ENCODE results near the gene FBH1.
"Not testable (repeated sequence)": the region's sequence is repeated elsewhere in the genome, so short reads cannot be mapped to it uniquely, and the experiment has no call there.

FBH1 gene

GRCh38 chr10:5903563-5903962 lies 13.5 kb downstream of the FBH1 start:
- no peak for DNase-seq (ENCODE audit: low read depth in 2 of 2)

- DNase-seq (ENCODE audit: low read depth in 2 of 2): no peak
Observed at GRCh38 chr10:5904227-5904626, 14.2 kb downstream of the FBH1 start.

GRCh38 chr10:5905854-5906507 lies 15.9 kb downstream of the FBH1 start:
- no peak for DNase-seq (ENCODE audit: low read depth in 2 of 2)

- DNase-seq (ENCODE audit: low read depth in 2 of 2): no peak
Observed at GRCh38 chr10:5906651-5907050, 16.6 kb downstream of the FBH1 start.

- not testable (repeated sequence) for DNase-seq (ENCODE audit: low read depth in 2 of 2)
Observed at GRCh38 chr10:5908676-5909075, 18.6 kb downstream of the FBH1 start.

GRCh38 chr10:5910323-5911100 lies 20.5 kb downstream of the FBH1 start:
- no peak for DNase-seq (ENCODE audit: low read depth in 2 of 2)

- DNase-seq (ENCODE audit: low read depth in 2 of 2): no peak
Observed at GRCh38 chr10:5911670-5912069, 21.6 kb downstream of the FBH1 start.

GRCh38 chr10:5913736-5914135 lies 23.7 kb downstream of the FBH1 start:
- no peak for DNase-seq (ENCODE audit: low read depth in 2 of 2)

- no peak for DNase-seq (ENCODE audit: low read depth in 2 of 2)
Observed at GRCh38 chr10:5915451-5915850, 25.4 kb downstream of the FBH1 start.

- no peak for DNase-seq (ENCODE audit: low read depth in 2 of 2)
Observed at GRCh38 chr10:5917305-5917704, 27.3 kb downstream of the FBH1 start.

GRCh38 chr10:5918763-5919162 lies 28.7 kb downstream of the FBH1 start:
- DNase-seq (ENCODE audit: low read depth in 2 of 2): no peak

GRCh38 chr10:5919568-5919967 lies 29.5 kb downstream of the FBH1 start:
- no peak for DNase-seq (ENCODE audit: low read depth in 2 of 2)

- no peak for DNase-seq (ENCODE audit: low read depth in 2 of 2)
Observed at GRCh38 chr10:5921746-5922145, 31.7 kb downstream of the FBH1 start.

- DNase-seq (ENCODE audit: low read depth in 2 of 2): no peak
Observed at GRCh38 chr10:5924889-5925288, 34.8 kb downstream of the FBH1 start.

- DNase-seq (ENCODE audit: low read depth in 2 of 2): no peak
Observed at GRCh38 chr10:5927306-5927705, 37.3 kb downstream of the FBH1 start.

- no peak for DNase-seq (ENCODE audit: low read depth in 2 of 2)
Observed at GRCh38 chr10:5929442-5929841, 39.4 kb downstream of the FBH1 start.

- no peak for DNase-seq (ENCODE audit: low read depth in 2 of 2)
Observed at GRCh38 chr10:5930272-5930671, 40.2 kb downstream of the FBH1 start.

GRCh38 chr10:5932345-5932744 lies 42.3 kb downstream of the FBH1 start:
- no peak for DNase-seq (ENCODE audit: low read depth in 2 of 2)

GRCh38 chr10:5933909-5934546 lies 44.0 kb downstream of the FBH1 start:
- DNase-seq (ENCODE audit: low read depth in 2 of 2): no peak

- no peak for DNase-seq (ENCODE audit: low read depth in 2 of 2)
Observed at GRCh38 chr10:5935628-5936027, 45.6 kb downstream of the FBH1 start.

GRCh38 chr10:5937016-5937415 lies 47.0 kb downstream of the FBH1 start:
- no peak for DNase-seq (ENCODE audit: low read depth in 2 of 2)

GRCh38 chr10:5938291-5938690 lies 48.2 kb downstream of the FBH1 start:
- no peak for DNase-seq (ENCODE audit: low read depth in 2 of 2)

- DNase-seq (ENCODE audit: low read depth in 2 of 2): no peak
Observed at GRCh38 chr10:5940807-5941218, 50.8 kb downstream of the FBH1 start.
